Mucosa of gallbladder (tissue), 1 donor: ENCODE measurements around the gene FYN. TPM values are rescaled to one million over a fixed set of nuclear protein-coding genes. Genes with fewer than 3 reads are reported as not detected.

Source experiments
- DNase-seq: peaks from one replicate; pipeline ENCODE4 v3.0.0-alpha.2; 2020; ENCODE audit warnings: low spot score
- total RNA-seq: library from RNA; stranded (reverse); gene quantifications from one replicate; pipeline ENCODE4 v1.2.1, GENCODE V29; 2021
- donor health status: DM: no; HTN: no; CAD: no.

The FYN gene
- total RNA-seq, 1 donor from 2014 or later = 75.0 TPM

GRCh38 chr6:111709201-111709600, 164.1 kb downstream of the FYN start:
- DNase-seq = no peak

- no peak for DNase-seq
Measured at GRCh38 chr6:111707773-111708172, 165.5 kb downstream of the FYN start.

GRCh38 chr6:111706841-111707391, 166.3 kb downstream of the FYN start:
- no peak for DNase-seq

GRCh38 chr6:111703723-111704122, 169.5 kb downstream of the FYN start:
- DNase-seq = no peak

GRCh38 chr6:111702268-111702667, 171.0 kb downstream of the FYN start:
- DNase-seq = no peak

GRCh38 chr6:111701146-111701545, 172.1 kb downstream of the FYN start:
- DNase-seq = no peak

- DNase-seq = no peak
Measured at GRCh38 chr6:111700135-111700690, 173.0 kb downstream of the FYN start.

GRCh38 chr6:111699123-111699522, 174.1 kb downstream of the FYN start:
- DNase-seq = no peak

GRCh38 chr6:111696814-111697213, 176.4 kb downstream of the FYN start:
- DNase-seq = no peak

- peak; percentile 70 for DNase-seq
Measured at GRCh38 chr6:111692327-111693164, 180.7 kb downstream of the FYN start.

GRCh38 chr6:111691345-111692225, 181.7 kb downstream of the FYN start:
- DNase-seq = peak; percentile 62

- DNase-seq = no peak
Measured at GRCh38 chr6:111689946-111690345, 183.3 kb downstream of the FYN start.

GRCh38 chr6:111689419-111689818, 183.8 kb downstream of the FYN start:
- DNase-seq = no peak

GRCh38 chr6:111688331-111688730, 184.9 kb downstream of the FYN start:
- DNase-seq = no peak

- DNase-seq = no peak
Measured at GRCh38 chr6:111687652-111688051, 185.6 kb downstream of the FYN start.

- DNase-seq = no peak
Measured at GRCh38 chr6:111686932-111687266, 186.4 kb downstream of the FYN start.

- DNase-seq = no peak
Measured at GRCh38 chr6:111686249-111686931, 186.9 kb downstream of the FYN start.

- no peak for DNase-seq
Measured at GRCh38 chr6:111685526-111685925, 187.7 kb downstream of the FYN start.

- DNase-seq = no peak
Measured at GRCh38 chr6:111685058-111685457, 188.2 kb downstream of the FYN start.

- no peak for DNase-seq
Measured at GRCh38 chr6:111683749-111684267, 189.4 kb downstream of the FYN start.

- DNase-seq = no peak
Measured at GRCh38 chr6:111683157-111683556, 190.1 kb downstream of the FYN start.
